Sigmoid colon (tissue), 4 donors: Measurements from ENCODE around the gene LRRC3.

Experiments used
- POLR2A ChIP-seq, 2 donors: fragments of 450-650 bp; IDR thresholded peaks; one replicate each; pipeline ENCODE4 v1.6.1; 2016; ENCODE audit warnings: antibody characterized with exemption in 2 of 2, mild to moderate bottlenecking in 2 of 2, moderate library complexity in 2 of 2
- POLR2AphosphoS5 ChIP-seq, 4 donors: sonication (generic); formaldehyde crosslinking; IDR thresholded peaks; one replicate each; pipeline ENCODE4 v1.6.1; 2017; ENCODE audit warnings: antibody characterized with exemption in 4 of 4
- TF ChIP-seq, protein P1 (sequence below), 4 experiments: fragments of 450-650 bp in 3 of 4; fragments of 200-600 bp in 1 of 4; IDR thresholded peaks; one replicate each; pipeline ENCODE4 v1.5.1; 2016 to 2019; ENCODE audit warnings: antibody characterized with exemption in 4 of 4, mild to moderate bottlenecking in 3 of 4, moderate library complexity in 2 of 4

- TF ChIP-seq, protein P1, sequence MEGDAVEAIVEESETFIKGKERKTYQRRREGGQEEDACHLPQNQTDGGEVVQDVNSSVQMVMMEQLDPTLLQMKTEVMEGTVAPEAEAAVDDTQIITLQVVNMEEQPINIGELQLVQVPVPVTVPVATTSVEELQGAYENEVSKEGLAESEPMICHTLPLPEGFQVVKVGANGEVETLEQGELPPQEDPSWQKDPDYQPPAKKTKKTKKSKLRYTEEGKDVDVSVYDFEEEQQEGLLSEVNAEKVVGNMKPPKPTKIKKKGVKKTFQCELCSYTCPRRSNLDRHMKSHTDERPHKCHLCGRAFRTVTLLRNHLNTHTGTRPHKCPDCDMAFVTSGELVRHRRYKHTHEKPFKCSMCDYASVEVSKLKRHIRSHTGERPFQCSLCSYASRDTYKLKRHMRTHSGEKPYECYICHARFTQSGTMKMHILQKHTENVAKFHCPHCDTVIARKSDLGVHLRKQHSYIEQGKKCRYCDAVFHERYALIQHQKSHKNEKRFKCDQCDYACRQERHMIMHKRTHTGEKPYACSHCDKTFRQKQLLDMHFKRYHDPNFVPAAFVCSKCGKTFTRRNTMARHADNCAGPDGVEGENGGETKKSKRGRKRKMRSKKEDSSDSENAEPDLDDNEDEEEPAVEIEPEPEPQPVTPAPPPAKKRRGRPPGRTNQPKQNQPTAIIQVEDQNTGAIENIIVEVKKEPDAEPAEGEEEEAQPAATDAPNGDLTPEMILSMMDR (IDR thresholded peaks at IDR 0.05): no peak
- TF ChIP-seq POLR2AphosphoS5 (IDR thresholded peaks at IDR 0.05) (no peak), POLR2A (IDR thresholded peaks at IDR 0.05) (no peak)
Measured at GRCh38 chr21:44431300-44431699, 24.0 kb upstream of the LRRC3 start.
